ENCODE measurements around the gene MTHFS.

Gene MTHFS

DNA sequence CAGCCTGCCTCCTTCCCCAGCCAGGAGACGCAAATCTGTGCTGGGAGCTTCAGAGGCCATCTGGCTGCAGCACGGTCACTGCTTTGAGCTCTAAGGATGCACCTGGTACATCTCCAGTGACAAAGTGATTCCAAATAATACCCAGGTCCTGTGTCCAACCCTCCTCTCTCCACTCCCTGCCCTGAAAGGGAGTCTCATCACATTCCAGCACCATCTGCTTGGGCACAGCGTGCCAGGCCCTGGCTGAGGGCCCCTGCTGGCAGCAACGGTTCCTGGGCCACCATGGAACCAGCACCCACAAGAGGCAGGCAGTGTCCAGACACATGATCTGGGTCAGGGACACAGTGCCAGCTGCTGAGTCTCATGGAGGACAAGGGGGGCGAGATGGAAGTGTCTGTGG, 81.3 kb downstream of the MTHFS start:
- DNase-seq (ENCODE audit: low read depth), result no peak

DNA sequence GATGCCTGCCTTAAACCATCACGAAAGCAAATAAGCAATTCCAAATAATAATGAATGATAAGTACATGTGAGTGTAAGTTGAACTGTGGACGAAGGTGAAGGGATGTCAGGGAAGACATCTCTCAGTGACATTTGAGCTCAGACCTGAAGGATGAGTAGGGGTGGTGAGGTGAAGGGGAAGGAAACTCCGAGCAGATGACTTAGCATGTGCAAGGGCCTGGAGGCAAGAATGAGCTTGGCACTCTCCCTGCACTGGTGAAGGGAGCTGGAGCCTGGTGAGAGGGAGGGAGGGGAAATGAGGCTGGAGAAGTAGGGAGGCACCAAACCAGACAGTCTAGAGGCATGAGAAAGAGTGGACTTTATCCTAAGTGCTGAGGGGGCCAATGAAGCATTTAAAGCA, 84.3 kb downstream of the MTHFS start:
- DNase-seq (ENCODE audit: low read depth), result no peak

DNA sequence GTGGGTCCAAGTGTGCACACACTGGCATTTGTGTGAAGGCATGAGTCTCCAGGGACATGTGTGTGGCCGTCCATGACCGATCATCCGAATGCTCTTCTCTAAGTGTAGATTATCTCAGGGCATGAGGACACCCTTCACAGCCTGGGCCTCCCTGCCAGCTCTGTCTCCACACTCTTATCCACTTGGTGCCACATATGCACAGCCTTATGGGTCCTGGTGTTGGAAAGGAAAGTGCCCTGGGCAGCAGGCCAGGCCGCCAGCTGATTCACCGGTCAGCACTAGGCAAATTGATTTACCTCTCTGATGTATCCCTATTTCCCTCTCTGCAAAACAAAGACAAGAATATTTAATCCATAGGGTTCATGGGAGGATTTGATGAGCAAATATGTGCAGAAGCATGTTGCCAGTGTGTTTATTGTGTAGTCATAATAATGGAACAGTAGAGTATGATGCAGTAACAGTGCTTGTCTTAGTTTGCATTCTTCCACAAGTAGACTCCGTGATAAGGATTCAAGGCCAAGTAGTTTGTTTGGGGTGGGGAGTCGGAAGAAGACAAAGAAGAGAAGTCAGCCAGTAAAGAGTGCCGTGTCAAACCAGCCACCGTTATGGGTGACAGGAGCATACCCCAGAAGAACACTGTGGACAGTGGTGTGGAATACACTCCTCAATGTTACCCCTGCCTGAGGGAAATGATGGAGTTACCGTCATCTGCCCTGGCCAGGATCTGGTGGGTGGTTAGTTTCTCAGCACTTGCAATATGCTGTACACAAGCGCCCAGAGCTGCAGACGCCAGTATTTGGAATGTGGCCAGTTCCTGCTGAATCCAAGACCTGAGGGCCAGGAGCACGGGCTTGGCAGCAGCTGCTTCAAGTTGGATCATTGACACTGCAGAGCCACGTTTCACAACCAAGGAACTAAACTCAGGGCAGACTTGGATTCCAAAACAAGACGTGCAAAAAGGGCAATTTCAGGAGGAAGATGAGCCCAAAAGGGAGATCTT, 85.1 kb downstream of the MTHFS start:
- DNase-seq (ENCODE audit: low read depth), result peak; percentile 70

DNA sequence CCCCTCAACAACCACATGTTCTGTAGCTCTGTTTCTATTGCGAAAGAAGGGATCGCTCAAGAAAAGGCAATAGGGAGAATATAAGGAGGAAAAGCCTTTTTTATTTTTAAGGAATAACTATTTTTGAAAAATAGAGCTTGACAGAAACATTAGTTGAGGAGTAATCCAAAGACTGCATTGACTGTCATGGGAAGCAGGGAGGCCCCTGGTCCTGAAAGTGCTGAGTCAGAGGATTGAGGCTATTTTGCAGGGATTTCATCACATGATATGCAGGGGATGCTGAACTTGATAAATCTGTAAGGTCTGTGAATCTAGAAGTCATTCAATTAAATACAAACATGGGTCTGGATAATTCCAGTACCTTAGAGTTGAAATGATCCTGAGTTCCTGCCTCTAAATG, 92.0 kb downstream of the MTHFS start:
- no peak for DNase-seq (ENCODE audit: low read depth)

DNA sequence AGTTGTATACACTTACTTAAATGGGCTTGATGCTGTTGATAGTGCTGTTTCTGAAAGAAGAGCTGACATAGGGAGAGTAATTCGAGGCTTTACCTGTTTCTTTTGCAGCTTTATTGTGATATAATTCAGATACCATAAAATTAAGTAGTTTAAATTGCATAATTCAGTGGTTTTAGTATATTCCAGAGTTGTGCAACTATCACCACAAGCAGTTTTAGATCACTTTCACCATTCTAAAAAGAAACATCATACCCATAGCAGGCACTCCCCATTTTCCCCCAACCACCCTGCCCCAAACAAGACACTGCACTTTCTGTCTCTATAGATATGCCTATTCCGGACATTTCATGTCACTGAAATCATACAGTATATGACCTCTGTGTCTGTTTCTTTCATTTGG, 98.5 kb downstream of the MTHFS start:
- DNase-seq (ENCODE audit: low read depth), result no peak
